AG04450 (cell line): ENCODE results near the gene SOD3. TPM values are rescaled to one million over a fixed set of nuclear protein-coding genes. Genes with fewer than 3 reads are reported as not detected.

Experiments used
- CTCF ChIA-PET: fragments of 300-600, 350-600 bp; formaldehyde crosslinking; extraction: SDS; loops from one replicate; lab custom pipeline; 2022; ENCODE audit warnings: antibody characterized with exemption, inconsistent platforms; lab: Charles Lee
- POLR2A ChIA-PET: fragments of 350-600 bp; formaldehyde crosslinking; extraction: SDS; loops from one replicate; lab custom pipeline; 2021; ENCODE audit warnings: antibody characterized with exemption, inconsistent platforms; lab: Yijun Ruan, JAX
- DNase-seq: peaks from one replicate; pipeline ENCODE4 v3.0.0-alpha.2; 2011; ENCODE audit warnings: low read depth, low spot score
- H3K27ac ChIP-seq: one replicate; pipeline ENCODE4 v1.5.1; 2012; ENCODE audit warnings: low read depth, low read length, control low read depth
- H3K27me3 ChIP-seq: one replicate; pipeline ENCODE4 v1.6.0; 2012; ENCODE audit warnings: low read length; ENCODE audit not compliant: control insufficient read depth, insufficient read depth
- H3K4me3 ChIP-seq: 2 replicates; pipeline ENCODE4 v1.5.1; 2011; ENCODE audit warnings: mild to moderate bottlenecking, low read depth, low read length, control low read depth
- H3K9me3 ChIP-seq: 2 replicates; pipeline ENCODE4 v1.5.1; 2012; ENCODE audit warnings: low read length; ENCODE audit not compliant: control insufficient read depth, insufficient read depth
- CTCF ChIP-seq: IDR thresholded peaks from 2 replicates; pipeline ENCODE4 v1.5.1; 2011; ENCODE audit warnings: low read depth, low read length, control low read depth, inconsistent platforms
- polyA plus RNA-seq: library from polyadenylated mRNA; depleted of rRNA; stranded (reverse); fragments of >200 nt; gene quantifications from 2 replicates; pipeline ENCODE4 v1.2.3, GENCODE V29; 2011

SOD3 gene
- polyA plus RNA-seq, 1 experiment: 3.8 TPM

GRCh38 chr4:24805067-24805466 is 9.7 kb downstream of the SOD3 start:
- no peaks in the 10 kb centered on the region; the same call in 1 of the 2 replicates for H3K9me3 ChIP-seq
- ChIA-PET CTCF (no interaction called here), POLR2A (interaction anchor here (0.7 kb wide), 1 partner anchor 11 kb away, joined by 5 read pairs; no protein-coding TSS in a partner anchor)
- no peak overlapping the region for H3K4me3 ChIP-seq
- DNase-seq: no peak
- H3K27me3 ChIP-seq: no peaks in the 10 kb centered on the region
- no peak for TF ChIP-seq CTCF
- no peak overlapping the region for H3K27ac ChIP-seq

- POLR2A ChIA-PET: no interaction called here
- Histone ChIP-seq H3K27ac (no peak overlapping the region), H3K9me3 (no peaks in the 10 kb centered on the region; the same call in 1 of the 2 replicates), H3K27me3 (no peaks in the 10 kb centered on the region), H3K4me3 (no peak overlapping the region)
- no peak for DNase-seq
- CTCF ChIA-PET: no interaction called here
- TF ChIP-seq CTCF: no peak
Measured at GRCh38 chr4:24805566-24805965, 10.2 kb downstream of the SOD3 start.

GRCh38 chr4:24806206-24806990 is 11.0 kb downstream of the SOD3 start:
- Histone ChIP-seq H3K27me3 (no peaks in the 10 kb centered on the region), H3K4me3 (no peak overlapping the region), H3K27ac (no peak overlapping the region), H3K9me3 (no peaks in the 10 kb centered on the region; the same call in 1 of the 2 replicates)
- no peak for TF ChIP-seq CTCF
- no peak for DNase-seq
- POLR2A ChIA-PET: no interaction called here
- CTCF ChIA-PET: no interaction called here

- POLR2A ChIA-PET: no interaction called here
- Histone ChIP-seq H3K4me3 (no peak overlapping the region), H3K27me3 (no peaks in the 10 kb centered on the region), H3K27ac (no peak overlapping the region), H3K9me3 (no peaks in the 10 kb centered on the region; the same call in 1 of the 2 replicates)
- CTCF ChIA-PET: interaction anchor here (0.6 kb wide), 1 partner anchor 240 kb away, joined by 3 read pairs; no protein-coding TSS in a partner anchor
- DNase-seq: no peak
- TF ChIP-seq CTCF: no peak
Measured at GRCh38 chr4:24807611-24808010, 12.2 kb downstream of the SOD3 start.

- ChIA-PET POLR2A (no interaction called here), CTCF (interaction anchor here (1.5 kb wide), 1 partner anchor 15 kb away, joined by 4 read pairs; no protein-coding TSS in a partner anchor)
- no peak for TF ChIP-seq CTCF
- no peak for DNase-seq
- H3K27me3 ChIP-seq: no peaks in the 10 kb centered on the region
- no peak overlapping the region for H3K4me3 ChIP-seq
- no peak overlapping the region for H3K27ac ChIP-seq
- H3K9me3 ChIP-seq: no peaks in the 10 kb centered on the region; the same call in 1 of the 2 replicates
Measured at GRCh38 chr4:24808261-24808660, 12.9 kb downstream of the SOD3 start.
